Fibroblast of pulmonary artery (primary cell): ENCODE measurements around the gene HIPK2.

Experiments used
- DNase-seq: peaks from one replicate; pipeline ENCODE4 v3.0.0-alpha.2; 2010; ENCODE audit warnings: low read depth
- H3K4me3 ChIP-seq: replicated peaks from 2 replicates; pipeline ENCODE4 v1.5.1; 2011; ENCODE audit warnings: low read depth, mild to moderate bottlenecking, control low read depth, low read length, moderate library complexity
- TF ChIP-seq, protein P1 (sequence below): IDR thresholded peaks from 2 replicates; pipeline ENCODE4 v1.5.1; 2011; ENCODE audit warnings: mild to moderate bottlenecking, control low read depth, low read length, inconsistent platforms; ENCODE audit errors: missing control alignments

HIPK2 gene

DNA sequence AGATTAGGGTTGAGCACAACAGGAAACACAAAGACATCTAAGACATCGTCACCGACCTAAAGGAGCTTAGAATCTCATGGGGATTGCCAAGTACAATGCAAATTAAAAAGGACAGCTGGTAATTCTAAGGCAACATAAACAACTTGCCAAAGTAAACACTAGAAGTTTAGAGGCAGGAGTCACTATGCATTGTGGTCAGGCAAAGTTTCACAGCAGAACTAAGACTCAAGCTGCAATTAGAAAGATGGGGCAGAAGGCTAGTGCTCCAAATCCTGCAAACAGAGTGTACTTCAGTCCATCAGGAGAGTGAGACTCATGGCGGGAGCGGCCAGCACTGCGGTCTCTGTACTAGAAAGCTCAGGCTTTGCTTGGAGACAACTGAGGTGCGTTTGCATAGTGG, 52.7 kb downstream of the HIPK2 start:
- TF ChIP-seq, protein P1, sequence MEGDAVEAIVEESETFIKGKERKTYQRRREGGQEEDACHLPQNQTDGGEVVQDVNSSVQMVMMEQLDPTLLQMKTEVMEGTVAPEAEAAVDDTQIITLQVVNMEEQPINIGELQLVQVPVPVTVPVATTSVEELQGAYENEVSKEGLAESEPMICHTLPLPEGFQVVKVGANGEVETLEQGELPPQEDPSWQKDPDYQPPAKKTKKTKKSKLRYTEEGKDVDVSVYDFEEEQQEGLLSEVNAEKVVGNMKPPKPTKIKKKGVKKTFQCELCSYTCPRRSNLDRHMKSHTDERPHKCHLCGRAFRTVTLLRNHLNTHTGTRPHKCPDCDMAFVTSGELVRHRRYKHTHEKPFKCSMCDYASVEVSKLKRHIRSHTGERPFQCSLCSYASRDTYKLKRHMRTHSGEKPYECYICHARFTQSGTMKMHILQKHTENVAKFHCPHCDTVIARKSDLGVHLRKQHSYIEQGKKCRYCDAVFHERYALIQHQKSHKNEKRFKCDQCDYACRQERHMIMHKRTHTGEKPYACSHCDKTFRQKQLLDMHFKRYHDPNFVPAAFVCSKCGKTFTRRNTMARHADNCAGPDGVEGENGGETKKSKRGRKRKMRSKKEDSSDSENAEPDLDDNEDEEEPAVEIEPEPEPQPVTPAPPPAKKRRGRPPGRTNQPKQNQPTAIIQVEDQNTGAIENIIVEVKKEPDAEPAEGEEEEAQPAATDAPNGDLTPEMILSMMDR: no peak
- H3K4me3 ChIP-seq: no peak overlapping the region
- peak; percentile 78 for DNase-seq

DNA sequence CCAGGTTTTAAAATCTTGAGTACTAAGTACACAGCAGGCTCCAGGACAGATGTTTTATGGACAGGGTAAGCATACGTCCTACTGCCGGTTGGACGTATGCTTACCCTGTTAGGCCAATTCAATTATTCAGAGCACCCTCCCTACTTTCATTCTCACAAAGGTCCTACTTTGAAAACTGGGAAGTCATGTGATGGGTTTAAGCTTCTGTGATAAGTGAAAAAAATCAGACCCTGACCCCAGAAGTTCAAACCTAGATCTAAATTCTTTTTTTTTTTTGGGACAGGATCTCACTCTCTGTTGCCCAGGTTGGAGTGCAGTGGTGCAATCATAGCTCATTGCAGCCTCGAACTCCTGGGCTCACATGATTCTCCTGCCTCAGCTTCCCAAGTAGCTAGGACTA, 55.2 kb downstream of the HIPK2 start:
- TF ChIP-seq, protein P1: no peak
- H3K4me3 ChIP-seq: no peak overlapping the region

DNA sequence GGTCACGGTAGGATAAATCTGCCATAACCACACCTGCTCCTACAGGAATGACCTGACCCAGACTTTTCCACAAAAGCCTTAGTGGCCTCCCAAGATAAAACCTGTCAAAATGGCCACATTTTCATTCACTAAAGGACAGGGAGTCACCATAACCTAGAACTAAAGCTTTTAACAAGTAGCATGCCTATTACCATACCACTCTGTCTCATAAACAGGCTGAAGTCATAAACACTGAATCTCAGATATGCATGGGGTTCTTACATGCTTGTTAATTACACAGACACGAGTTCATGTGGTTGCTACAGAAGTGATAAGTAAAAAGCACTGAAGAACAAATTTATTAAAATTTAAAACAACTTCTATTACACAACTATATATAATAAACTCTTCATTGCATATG, 56.0 kb downstream of the HIPK2 start:
- no peak for DNase-seq
- TF ChIP-seq, protein P1: no peak
- H3K4me3 ChIP-seq: no peak overlapping the region

More for the DNA sequence above, 55.2 kb downstream of the HIPK2 start:
- DNase-seq: no peak

DNA sequence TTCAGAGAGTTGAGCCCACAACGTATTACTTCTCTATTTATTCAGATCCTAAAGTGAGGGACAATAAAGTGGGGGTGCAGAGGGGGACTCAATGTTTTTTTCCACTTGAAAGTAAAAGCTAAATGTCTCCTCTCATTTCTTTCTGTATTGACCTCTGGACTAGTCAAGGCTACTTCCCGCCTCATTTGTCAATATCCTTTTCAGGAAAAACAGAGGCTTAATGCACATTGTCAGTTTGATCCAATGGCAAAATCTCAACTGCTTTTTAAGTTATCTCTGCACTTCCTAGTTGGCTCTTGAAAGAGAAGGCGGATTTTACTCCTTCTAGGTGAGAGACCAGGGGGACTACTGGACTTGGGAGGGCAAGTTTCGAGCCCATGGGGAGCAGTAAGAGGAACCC, 56.4 kb downstream of the HIPK2 start:
- no peak for DNase-seq
- no peak overlapping the region for H3K4me3 ChIP-seq
- TF ChIP-seq, protein P1: no peak

DNA sequence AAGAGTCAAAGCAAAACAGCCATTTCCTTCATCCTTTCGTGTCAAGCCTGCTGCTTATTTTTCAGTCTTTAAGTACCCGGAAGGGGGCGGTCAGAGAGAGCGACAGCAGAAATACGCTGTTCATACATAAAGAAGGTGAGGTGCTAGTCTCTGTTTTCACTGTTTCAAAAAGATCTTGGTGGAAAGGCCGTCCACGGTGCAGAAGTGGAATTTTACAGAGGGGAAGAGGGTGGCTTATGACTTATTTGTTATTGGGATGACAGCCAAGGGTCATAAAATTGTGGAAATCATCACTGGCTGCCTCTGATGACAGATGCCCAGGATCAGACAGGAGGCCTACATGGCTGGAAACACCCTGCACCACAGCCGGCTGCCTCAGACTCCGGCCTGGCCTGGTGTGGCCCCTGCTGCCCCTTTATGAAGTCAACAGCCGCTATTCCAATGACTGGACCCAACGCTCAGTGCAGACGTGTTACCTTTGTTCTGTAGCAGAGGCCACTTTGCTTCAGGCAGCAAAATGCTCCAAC, 57.0 kb downstream of the HIPK2 start:
- TF ChIP-seq, protein P1: no peak
- no peak for DNase-seq
- H3K4me3 ChIP-seq: no peak overlapping the region

DNA sequence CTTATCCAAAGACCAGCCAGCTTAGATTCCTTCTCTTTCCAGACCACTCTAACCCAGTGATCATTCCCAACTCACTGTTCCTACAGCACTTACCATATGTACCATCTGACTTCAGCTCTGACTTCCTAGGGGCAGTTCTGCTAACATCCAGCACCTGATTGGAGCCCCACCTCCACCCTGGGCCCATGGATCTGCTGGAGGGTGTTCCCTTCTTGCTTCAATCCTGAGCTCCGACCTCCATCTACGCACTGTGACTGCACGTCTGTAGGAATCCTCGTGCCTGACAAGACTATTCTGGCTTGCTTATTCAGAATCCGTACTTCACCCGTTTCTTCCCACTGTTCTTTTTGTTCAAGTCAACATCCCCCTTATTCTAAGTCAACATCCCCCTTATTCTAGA, 57.6 kb downstream of the HIPK2 start:
- TF ChIP-seq, protein P1: no peak
- no peak overlapping the region for H3K4me3 ChIP-seq
- DNase-seq: no peak

DNA sequence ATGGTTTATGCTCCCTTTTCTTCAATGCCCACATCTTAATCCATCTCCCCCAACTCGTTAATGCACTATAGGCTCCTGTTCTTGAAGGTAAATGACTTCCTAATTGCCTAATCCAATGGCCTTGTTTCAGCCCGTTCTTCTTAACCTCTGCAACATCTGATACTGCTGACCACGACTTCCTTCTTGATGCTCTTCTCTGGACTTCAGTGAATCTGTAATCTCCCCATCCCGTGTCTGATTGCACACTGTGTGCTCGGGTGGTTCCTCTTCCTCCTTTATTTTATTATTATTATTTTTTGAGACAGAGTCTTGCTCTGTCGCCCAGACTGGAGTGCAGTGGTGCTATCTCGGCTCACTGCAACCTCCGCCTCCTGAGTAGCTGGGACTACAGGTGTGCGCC, 58.9 kb downstream of the HIPK2 start:
- TF ChIP-seq, protein P1: no peak
- no peak for DNase-seq
- H3K4me3 ChIP-seq: no peak overlapping the region
